GM23338 (cell line): ENCODE data around the gene CALY. TPM values are rescaled to one million over a fixed set of nuclear protein-coding genes. Genes with fewer than 3 reads are reported as not detected.

Source experiments
- ATAC-seq: fragments of 200-7000 bp; cut with Tn5 transposase; 3 replicates; pipeline ENCODE4 v1.9.1; 2020
- DNase-seq: peaks from one replicate; pipeline ENCODE4 v3.0.0-alpha.2; 2015; ENCODE audit warnings: low spot score
- H2AFZ ChIP-seq: fragments of 200-600 bp; sonication (generic); 2 replicates; pipeline ENCODE4 v1.8.0; 2016; ENCODE audit warnings: antibody characterized with exemption, mild to moderate bottlenecking, moderate library complexity
- H3F3A ChIP-seq: fragments of 200-600 bp; sonication (generic); replicated peaks from 2 replicates; pipeline ENCODE4 v1.8.0; 2017; ENCODE audit warnings: antibody characterized with exemption, mixed run types, low read depth
- H3K27ac ChIP-seq: fragments of 200-600 bp; sonication (generic); 2 replicates; pipeline ENCODE4 v1.6.1; 2016; ENCODE audit warnings: low read depth
- H3K27me3 ChIP-seq: fragments of 200-600 bp; sonication (generic); 2 replicates; pipeline ENCODE4 v1.8.0; 2016; ENCODE audit warnings: mild to moderate bottlenecking, mixed run types, moderate library complexity; ENCODE audit not compliant: insufficient read depth
- H3K36me3 ChIP-seq: fragments of 200-600 bp; sonication (generic); 2 replicates; pipeline ENCODE4 v1.8.0; 2016; ENCODE audit warnings: mild to moderate bottlenecking; ENCODE audit not compliant: insufficient read depth
- H3K4me1 ChIP-seq: fragments of 200-600 bp; sonication (generic); 2 replicates; pipeline ENCODE4 v1.8.0; 2016; ENCODE audit warnings: mild to moderate bottlenecking, moderate library complexity; ENCODE audit not compliant: insufficient read depth
- H3K4me2 ChIP-seq: fragments of 200-600 bp; sonication (generic); 2 replicates; pipeline ENCODE4 v1.7.1; 2017; ENCODE audit warnings: mixed run types
- H3K4me3 ChIP-seq: fragments of 200-600 bp; sonication (generic); 2 replicates; pipeline ENCODE4 v1.6.1; 2016; ENCODE audit warnings: mixed run types
- H3K79me2 ChIP-seq: fragments of 200-600 bp; sonication (generic); replicated peaks from 2 replicates; pipeline ENCODE4 v1.8.0; 2017; ENCODE audit warnings: mild to moderate bottlenecking; ENCODE audit not compliant: insufficient read depth
- H3K9me2 ChIP-seq: fragments of 200-600 bp; sonication (generic); 2 replicates; pipeline ENCODE4 v1.8.0; 2017; ENCODE audit not compliant: insufficient read depth
- H4K20me1 ChIP-seq: fragments of 200-600 bp; sonication (generic); replicated peaks from 2 replicates; pipeline ENCODE4 v1.8.0; 2017; ENCODE audit warnings: mild to moderate bottlenecking; ENCODE audit not compliant: insufficient read depth
- H3K27ac Mint-ChIP-seq: 2 replicates; pipeline ENCODE4 v1.8.0; 2020; ENCODE audit warnings: inconsistent platforms, mild to moderate bottlenecking, moderate library complexity, mixed read lengths
- H3K27me3 Mint-ChIP-seq: 3 replicates; pipeline ENCODE4 v1.8.0; 2022; ENCODE audit warnings: low read depth, mild to moderate bottlenecking, moderate library complexity, mixed read lengths, inconsistent platforms; ENCODE audit not compliant: insufficient read depth, poor library complexity
- H3K36me3 Mint-ChIP-seq: 3 replicates; pipeline ENCODE4 v1.8.0; 2021; ENCODE audit warnings: low read depth, mild to moderate bottlenecking, inconsistent platforms, moderate library complexity, mixed read lengths
- H3K4me1 Mint-ChIP-seq: 3 replicates; pipeline ENCODE4 v1.8.0; 2020; ENCODE audit warnings: mild to moderate bottlenecking, inconsistent platforms, mixed read lengths
- H3K4me3 Mint-ChIP-seq: 3 replicates; pipeline ENCODE4 v1.8.0; 2021; ENCODE audit warnings: moderate library complexity, mild to moderate bottlenecking, inconsistent platforms, mixed read lengths
- H3K9me3 Mint-ChIP-seq: 3 replicates; pipeline ENCODE4 v1.8.0; 2020; ENCODE audit warnings: moderate library complexity, mild to moderate bottlenecking, inconsistent platforms, mixed read lengths
- CREB1 ChIP-seq: fragments of 250-450 bp; sonication (Bioruptor Pico); IDR thresholded peaks from 2 replicates; pipeline ENCODE4 v1.5.0; 2020; ENCODE audit warnings: low read depth, mild to moderate bottlenecking, moderate library complexity
- EZH2phosphoT487 ChIP-seq: fragments of 200-600 bp; sonication (generic); IDR thresholded peaks from one replicate; pipeline ENCODE4 v1.8.1; 2018; ENCODE audit warnings: antibody characterized with exemption; ENCODE audit not compliant: unreplicated experiment
- JUNB ChIP-seq: IDR thresholded peaks from one replicate; pipeline ENCODE4 v1.6.1; 2016; ENCODE audit warnings: antibody characterized with exemption; ENCODE audit not compliant: unreplicated experiment
- NANOG ChIP-seq: IDR thresholded peaks from 2 replicates; pipeline ENCODE4 v1.6.1; 2016; ENCODE audit warnings: antibody characterized with exemption, borderline replicate concordance
- POLR2AphosphoS5 ChIP-seq: IDR thresholded peaks from 2 replicates; pipeline ENCODE4 v1.6.1; 2016; ENCODE audit warnings: antibody characterized with exemption, low read depth
- STAT1 ChIP-seq: IDR thresholded peaks from one replicate; pipeline ENCODE4 v1.6.1; 2016; ENCODE audit warnings: antibody characterized with exemption; ENCODE audit not compliant: unreplicated experiment
- ZNF114 ChIP-seq: fragments of 250-450 bp; sonication (Bioruptor Pico); IDR thresholded peaks from 2 replicates; pipeline ENCODE4 v1.5.0; 2020; ENCODE audit warnings: mild to moderate bottlenecking, moderate library complexity
- ZNF331 ChIP-seq: fragments of 250-450 bp; sonication (Bioruptor Pico); IDR thresholded peaks from 2 replicates; pipeline ENCODE4 v1.5.0; 2020; ENCODE audit warnings: low read depth, mild to moderate bottlenecking, moderate library complexity
- polyA plus RNA-seq: library from polyadenylated mRNA; unstranded; fragments of >200 nt; fragmentation: Nextera tagmentation; extraction: Ambion mirVana; gene quantifications from 2 replicates; pipeline ENCODE4 v1.2.1, GENCODE V29; 2016
- total RNA-seq: library from RNA; depleted of rRNA; stranded (reverse); fragments of >200 nt; shearing (Covaris generic); gene quantifications from 2 replicates; pipeline ENCODE4 v1.2.3, GENCODE V29; 2014
- TF ChIP-seq, protein P1 (sequence below): IDR thresholded peaks from one replicate; pipeline ENCODE4 v1.6.1; 2018; ENCODE audit warnings: antibody characterized with exemption; ENCODE audit not compliant: unreplicated experiment
- TF ChIP-seq, protein P2 (sequence below): IDR thresholded peaks from 2 replicates; pipeline ENCODE4 v1.6.1; 2016; ENCODE audit warnings: antibody characterized with exemption
- TF ChIP-seq, protein P3 (sequence below), 2 experiments: fragments of 200-600 bp in 1 of 2; sonication (generic) in 1 of 2; conservative IDR thresholded peaks; 2 replicates each; pipeline versions ENCODE4 v1.5.1 to v1.6.1; 2016 to 2017; ENCODE audit warnings: antibody characterized with exemption in 2 of 2, low read depth in 2 of 2, mild to moderate bottlenecking in 2 of 2, moderate library complexity in 1 of 2

CALY gene
- total and polyA plus RNA-seq, 2 experiments from 2014 or later = 1.0 to 8.0 TPM

DNA sequence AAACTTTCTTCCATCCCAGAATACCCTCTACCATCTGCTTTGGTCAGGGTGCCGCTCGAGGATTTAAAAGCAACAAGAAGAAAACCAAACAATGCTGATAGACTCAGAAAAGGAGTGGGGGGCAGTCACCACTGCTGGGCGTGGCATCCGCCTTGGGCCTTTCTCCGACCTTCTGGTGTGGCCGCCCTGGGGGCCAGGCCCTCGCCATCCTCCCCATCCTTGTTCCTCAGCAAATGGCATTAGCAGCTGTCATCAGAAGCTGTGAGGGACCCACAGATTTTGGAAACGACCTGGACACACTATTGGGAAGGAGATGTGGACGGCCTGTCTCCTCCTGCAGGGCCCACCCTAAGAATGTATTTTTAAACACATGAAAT is 23.9 kb downstream of the CALY start:
- Histone ChIP-seq H3K4me2 (no peak overlapping the region), H3F3A (peaks cover 13% of the 10 kb centered on the region)

DNA sequence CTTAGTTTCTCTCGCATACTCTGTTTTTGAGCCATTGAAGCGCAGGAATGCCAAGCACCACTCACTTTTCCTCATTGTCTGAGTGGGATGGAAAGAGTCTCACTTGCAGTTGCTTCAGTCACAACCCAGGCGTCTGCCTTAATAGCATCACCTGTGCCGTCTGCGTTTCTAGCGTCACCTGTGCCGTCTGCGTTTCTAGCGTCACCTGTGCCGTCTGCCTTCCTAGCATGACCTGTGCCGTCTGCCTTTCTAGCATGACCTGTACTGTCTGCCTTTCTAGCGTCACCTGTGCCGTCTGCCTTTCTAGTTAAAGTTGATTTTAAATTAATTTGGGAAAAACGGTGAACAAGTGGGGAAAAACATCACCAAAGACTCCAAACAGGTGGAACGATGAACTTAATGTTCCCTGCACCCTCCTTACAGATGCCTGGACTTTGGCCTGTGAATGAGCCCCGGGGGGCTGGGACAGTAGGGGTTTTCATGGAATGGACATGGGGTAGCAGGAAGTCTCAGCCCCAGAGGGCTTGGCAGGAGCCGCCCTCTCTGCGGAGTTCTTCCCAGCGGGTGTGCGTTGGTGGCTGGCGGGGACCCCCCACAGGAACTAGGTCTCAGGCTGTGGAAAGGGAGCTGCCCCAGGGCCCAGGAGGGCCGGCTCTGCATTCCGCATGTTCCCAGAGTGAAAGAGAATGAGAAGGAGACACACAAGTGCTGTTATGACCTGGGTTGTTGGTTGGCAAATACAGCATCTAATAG is 24.5 kb downstream of the CALY start:
- Histone ChIP-seq H3K27ac (no peak overlapping the region), H3K27me3 (no peaks in the 10 kb centered on the region), H3K4me1 (peaks cover 8% of the 10 kb centered on the region; the same call in 1 of the 2 replicates), H3F3A (peaks cover 18% of the 10 kb centered on the region), H3K9me2 (no peaks in the 10 kb centered on the region), H3K4me3 (no peak overlapping the region), H3K79me2 (peaks cover 12% of the 10 kb centered on the region), H2AFZ (no peak overlapping the region), H4K20me1 (peaks cover 7% of the 10 kb centered on the region), H3K36me3 (peaks cover 5% of the 10 kb centered on the region; the same call in 1 of the 2 replicates), H3K4me2 (no peak overlapping the region)
- H3K27me3 Mint-ChIP-seq = peaks cover 13% of the 10 kb centered on the region
- peaks cover 22% of the 10 kb centered on the region for H3K36me3 Mint-ChIP-seq
- no peak overlapping the region for H3K27ac Mint-ChIP-seq
- H3K4me3 Mint-ChIP-seq = no peak overlapping the region
- peaks cover under 1% of the 10 kb centered on the region for H3K4me1 Mint-ChIP-seq
- peaks cover 2% of the 10 kb centered on the region; the same call in 2 of the 3 replicates for H3K9me3 Mint-ChIP-seq
- no peak for DNase-seq
- no peak for ATAC-seq
- TF ChIP-seq NANOG (no peak), POLR2AphosphoS5 (no peak)

More for the DNA sequence above, 23.9 kb downstream of the CALY start:
- Histone ChIP-seq H3K36me3 (peaks cover 5% of the 10 kb centered on the region; the same call in 1 of the 2 replicates), H3K9me2 (no peaks in the 10 kb centered on the region), H3K27me3 (no peaks in the 10 kb centered on the region), H3K79me2 (peaks cover 6% of the 10 kb centered on the region), H4K20me1 (peaks cover 4% of the 10 kb centered on the region), H2AFZ (no peak overlapping the region), H3K27ac (no peak overlapping the region), H3K4me3 (no peak overlapping the region), H3K4me1 (peaks cover 2% of the 10 kb centered on the region; the same call in 1 of the 2 replicates)
- Mint-ChIP-seq H3K4me3 (no peak overlapping the region), H3K4me1 (no peaks in the 10 kb centered on the region; the same call in 2 of the 3 replicates), H3K9me3 (peaks cover 2% of the 10 kb centered on the region; the same call in 2 of the 3 replicates), H3K36me3 (peaks cover 22% of the 10 kb centered on the region), H3K27ac (no peak overlapping the region), H3K27me3 (peaks cover 13% of the 10 kb centered on the region)
- TF ChIP-seq JUNB (no peak), ZNF331 (CRISPR knock-in tag) (no peak)
- no peak for ATAC-seq
- DNase-seq = no peak

DNA sequence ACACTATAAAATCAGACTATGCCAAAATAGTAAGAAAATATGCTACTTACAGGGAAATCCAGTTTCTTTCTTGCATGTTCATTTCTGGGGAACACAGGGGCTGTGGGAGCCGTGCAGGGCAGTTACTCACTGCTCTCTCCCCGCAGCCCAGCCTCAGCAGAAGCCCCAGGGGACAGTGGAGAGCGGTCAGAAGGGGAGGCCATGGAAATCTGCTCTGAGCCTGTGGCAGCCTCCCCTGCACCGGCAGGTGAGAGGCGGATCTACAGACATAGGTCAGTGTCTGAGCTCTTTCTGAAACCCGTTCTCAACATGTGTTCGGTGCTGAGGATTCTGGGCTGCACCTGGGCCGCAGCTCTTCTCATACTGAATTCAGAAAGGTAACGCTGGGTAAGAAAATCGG is 25.1 kb downstream of the CALY start:
- H3K27ac Mint-ChIP-seq = no peak overlapping the region
- Histone ChIP-seq H3K27ac (no peak overlapping the region), H3K4me1 (peaks cover 10% of the 10 kb centered on the region; the same call in 1 of the 2 replicates), H2AFZ (no peak overlapping the region), H3K4me3 (no peak overlapping the region), H3K4me2 (no peak overlapping the region), H3K36me3 (peaks cover 5% of the 10 kb centered on the region; the same call in 1 of the 2 replicates), H3K79me2 (peaks cover 18% of the 10 kb centered on the region), H3K9me2 (no peaks in the 10 kb centered on the region), H4K20me1 (peaks cover 7% of the 10 kb centered on the region), H3K27me3 (no peaks in the 10 kb centered on the region), H3F3A (peaks cover 18% of the 10 kb centered on the region)
- H3K4me3 Mint-ChIP-seq = no peak overlapping the region
- peaks cover 2% of the 10 kb centered on the region; the same call in 2 of the 3 replicates for H3K9me3 Mint-ChIP-seq
- DNase-seq = no peak
- peaks cover 13% of the 10 kb centered on the region for H3K27me3 Mint-ChIP-seq
- ATAC-seq = no peak
- peaks cover 4% of the 10 kb centered on the region for H3K4me1 Mint-ChIP-seq
- peaks cover 22% of the 10 kb centered on the region for H3K36me3 Mint-ChIP-seq
- TF ChIP-seq POLR2AphosphoS5 = no peak
- no peak for TF ChIP-seq JUNB
- TF ChIP-seq, protein P1, sequence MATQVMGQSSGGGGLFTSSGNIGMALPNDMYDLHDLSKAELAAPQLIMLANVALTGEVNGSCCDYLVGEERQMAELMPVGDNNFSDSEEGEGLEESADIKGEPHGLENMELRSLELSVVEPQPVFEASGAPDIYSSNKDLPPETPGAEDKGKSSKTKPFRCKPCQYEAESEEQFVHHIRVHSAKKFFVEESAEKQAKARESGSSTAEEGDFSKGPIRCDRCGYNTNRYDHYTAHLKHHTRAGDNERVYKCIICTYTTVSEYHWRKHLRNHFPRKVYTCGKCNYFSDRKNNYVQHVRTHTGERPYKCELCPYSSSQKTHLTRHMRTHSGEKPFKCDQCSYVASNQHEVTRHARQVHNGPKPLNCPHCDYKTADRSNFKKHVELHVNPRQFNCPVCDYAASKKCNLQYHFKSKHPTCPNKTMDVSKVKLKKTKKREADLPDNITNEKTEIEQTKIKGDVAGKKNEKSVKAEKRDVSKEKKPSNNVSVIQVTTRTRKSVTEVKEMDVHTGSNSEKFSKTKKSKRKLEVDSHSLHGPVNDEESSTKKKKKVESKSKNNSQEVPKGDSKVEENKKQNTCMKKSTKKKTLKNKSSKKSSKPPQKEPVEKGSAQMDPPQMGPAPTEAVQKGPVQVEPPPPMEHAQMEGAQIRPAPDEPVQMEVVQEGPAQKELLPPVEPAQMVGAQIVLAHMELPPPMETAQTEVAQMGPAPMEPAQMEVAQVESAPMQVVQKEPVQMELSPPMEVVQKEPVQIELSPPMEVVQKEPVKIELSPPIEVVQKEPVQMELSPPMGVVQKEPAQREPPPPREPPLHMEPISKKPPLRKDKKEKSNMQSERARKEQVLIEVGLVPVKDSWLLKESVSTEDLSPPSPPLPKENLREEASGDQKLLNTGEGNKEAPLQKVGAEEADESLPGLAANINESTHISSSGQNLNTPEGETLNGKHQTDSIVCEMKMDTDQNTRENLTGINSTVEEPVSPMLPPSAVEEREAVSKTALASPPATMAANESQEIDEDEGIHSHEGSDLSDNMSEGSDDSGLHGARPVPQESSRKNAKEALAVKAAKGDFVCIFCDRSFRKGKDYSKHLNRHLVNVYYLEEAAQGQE = no peak
- TF ChIP-seq, protein P2, sequence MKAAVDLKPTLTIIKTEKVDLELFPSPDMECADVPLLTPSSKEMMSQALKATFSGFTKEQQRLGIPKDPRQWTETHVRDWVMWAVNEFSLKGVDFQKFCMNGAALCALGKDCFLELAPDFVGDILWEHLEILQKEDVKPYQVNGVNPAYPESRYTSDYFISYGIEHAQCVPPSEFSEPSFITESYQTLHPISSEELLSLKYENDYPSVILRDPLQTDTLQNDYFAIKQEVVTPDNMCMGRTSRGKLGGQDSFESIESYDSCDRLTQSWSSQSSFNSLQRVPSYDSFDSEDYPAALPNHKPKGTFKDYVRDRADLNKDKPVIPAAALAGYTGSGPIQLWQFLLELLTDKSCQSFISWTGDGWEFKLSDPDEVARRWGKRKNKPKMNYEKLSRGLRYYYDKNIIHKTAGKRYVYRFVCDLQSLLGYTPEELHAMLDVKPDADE = no peak
- TF ChIP-seq STAT1 = no peak
- no peak for TF ChIP-seq EZH2phosphoT487
- TF ChIP-seq ZNF331 (CRISPR knock-in tag) = no peak
- TF ChIP-seq ZNF114 (CRISPR knock-in tag) = no peak
- TF ChIP-seq NANOG = no peak
- TF ChIP-seq, protein P3, sequence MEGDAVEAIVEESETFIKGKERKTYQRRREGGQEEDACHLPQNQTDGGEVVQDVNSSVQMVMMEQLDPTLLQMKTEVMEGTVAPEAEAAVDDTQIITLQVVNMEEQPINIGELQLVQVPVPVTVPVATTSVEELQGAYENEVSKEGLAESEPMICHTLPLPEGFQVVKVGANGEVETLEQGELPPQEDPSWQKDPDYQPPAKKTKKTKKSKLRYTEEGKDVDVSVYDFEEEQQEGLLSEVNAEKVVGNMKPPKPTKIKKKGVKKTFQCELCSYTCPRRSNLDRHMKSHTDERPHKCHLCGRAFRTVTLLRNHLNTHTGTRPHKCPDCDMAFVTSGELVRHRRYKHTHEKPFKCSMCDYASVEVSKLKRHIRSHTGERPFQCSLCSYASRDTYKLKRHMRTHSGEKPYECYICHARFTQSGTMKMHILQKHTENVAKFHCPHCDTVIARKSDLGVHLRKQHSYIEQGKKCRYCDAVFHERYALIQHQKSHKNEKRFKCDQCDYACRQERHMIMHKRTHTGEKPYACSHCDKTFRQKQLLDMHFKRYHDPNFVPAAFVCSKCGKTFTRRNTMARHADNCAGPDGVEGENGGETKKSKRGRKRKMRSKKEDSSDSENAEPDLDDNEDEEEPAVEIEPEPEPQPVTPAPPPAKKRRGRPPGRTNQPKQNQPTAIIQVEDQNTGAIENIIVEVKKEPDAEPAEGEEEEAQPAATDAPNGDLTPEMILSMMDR (conservative IDR thresholded peaks at IDR 0.05; ENCODE audit: low read depth in 2 of 2) = no peak
- no peak for TF ChIP-seq CREB1 (CRISPR knock-in tag)
